ENCODE measurements around the gene GREB1L. TPM values are rescaled to one million over a fixed set of nuclear protein-coding genes. Genes with fewer than 3 reads are reported as not detected.
"Not testable (repeated sequence)": the region's sequence is repeated elsewhere in the genome, so short reads cannot be mapped to it uniquely, and the experiment has no call there.

GREB1L gene
- polyA plus RNA-seq, 4 donors, result 1.4 to 2.8 (median 2.1) TPM

- DNase-seq (ENCODE audit: low read depth in 4 of 4, low spot score in 3 of 4), result no peak
These were observed 20.2 kb downstream of the GREB1L start for GRCh38 chr18:21262244-21262643.

GRCh38 chr18:21262979-21263378, 20.9 kb downstream of the GREB1L start:
- DNase-seq (ENCODE audit: low read depth in 4 of 4, low spot score in 3 of 4), result no peak

DNA sequence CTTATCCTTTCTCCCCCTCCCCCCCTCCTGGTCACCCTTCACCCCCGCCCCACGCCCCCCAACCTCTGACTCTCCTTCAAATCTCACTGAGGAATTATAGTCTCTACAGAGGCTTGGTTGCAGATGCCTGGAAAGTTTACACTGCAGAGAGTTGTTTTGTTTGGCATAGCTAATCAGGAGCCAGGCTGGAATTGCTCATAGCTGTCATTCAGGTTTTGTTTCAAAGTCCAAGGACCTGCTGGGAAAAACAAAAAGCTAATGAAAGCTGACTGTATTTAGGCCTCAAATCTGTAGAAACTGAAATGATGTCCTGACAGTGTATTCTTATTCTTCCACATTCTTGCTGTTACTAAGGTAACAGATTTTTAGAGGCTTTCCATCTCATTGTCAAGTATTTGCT, 22.6 kb downstream of the GREB1L start:
- DNase-seq (ENCODE audit: low read depth in 4 of 4, low spot score in 3 of 4), result peak in 3 of 4 donors; percentile 48 to 58 (median 52)

GRCh38 chr18:21265971-21266673, 24.1 kb downstream of the GREB1L start:
- DNase-seq (ENCODE audit: low read depth in 4 of 4, low spot score in 3 of 4), result no peak

DNA sequence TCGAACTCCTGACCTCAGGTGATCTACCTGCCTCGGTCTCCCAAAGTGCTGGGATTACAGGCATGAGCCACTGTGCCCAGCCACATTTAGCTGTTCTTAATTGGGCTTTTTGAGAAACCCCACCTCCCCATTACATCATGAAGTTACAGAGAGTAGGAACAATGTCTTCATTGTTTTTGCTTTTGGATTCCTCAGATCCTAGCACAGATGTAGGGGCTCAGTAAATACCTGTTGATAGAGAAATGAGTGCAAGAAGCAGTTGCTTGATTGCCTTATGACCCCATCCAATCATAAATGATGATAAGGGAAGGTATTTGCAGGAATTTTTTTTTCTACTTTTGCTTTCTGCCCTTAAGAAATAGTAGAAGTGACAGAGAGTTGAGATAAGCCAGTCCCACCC, 25.4 kb downstream of the GREB1L start:
- no peak for DNase-seq (ENCODE audit: low read depth in 4 of 4, low spot score in 3 of 4)

GRCh38 chr18:21269349-21269748, 27.3 kb downstream of the GREB1L start:
- DNase-seq (ENCODE audit: low read depth in 4 of 4, low spot score in 3 of 4), result no peak

DNA sequence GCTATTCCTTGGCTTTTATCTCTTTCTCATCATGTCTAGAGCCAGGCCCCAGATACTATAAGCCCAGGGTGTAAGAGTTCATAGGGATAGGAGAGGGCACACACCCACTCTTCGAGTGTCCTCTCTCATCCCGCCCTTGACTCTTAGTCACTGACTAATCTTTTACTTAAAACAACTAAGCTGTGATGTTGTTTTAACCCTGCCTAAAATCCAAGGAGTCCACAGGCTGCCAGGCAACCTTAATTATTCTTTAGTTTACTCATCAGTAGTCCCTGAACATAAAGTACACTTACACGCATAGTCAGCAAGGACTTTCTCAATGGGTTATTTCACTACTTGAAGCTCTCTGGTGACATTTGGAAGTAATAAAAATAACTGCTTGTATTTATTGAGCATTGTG, 28.4 kb downstream of the GREB1L start:
- DNase-seq (ENCODE audit: low read depth in 4 of 4, low spot score in 3 of 4), result no peak

DNA sequence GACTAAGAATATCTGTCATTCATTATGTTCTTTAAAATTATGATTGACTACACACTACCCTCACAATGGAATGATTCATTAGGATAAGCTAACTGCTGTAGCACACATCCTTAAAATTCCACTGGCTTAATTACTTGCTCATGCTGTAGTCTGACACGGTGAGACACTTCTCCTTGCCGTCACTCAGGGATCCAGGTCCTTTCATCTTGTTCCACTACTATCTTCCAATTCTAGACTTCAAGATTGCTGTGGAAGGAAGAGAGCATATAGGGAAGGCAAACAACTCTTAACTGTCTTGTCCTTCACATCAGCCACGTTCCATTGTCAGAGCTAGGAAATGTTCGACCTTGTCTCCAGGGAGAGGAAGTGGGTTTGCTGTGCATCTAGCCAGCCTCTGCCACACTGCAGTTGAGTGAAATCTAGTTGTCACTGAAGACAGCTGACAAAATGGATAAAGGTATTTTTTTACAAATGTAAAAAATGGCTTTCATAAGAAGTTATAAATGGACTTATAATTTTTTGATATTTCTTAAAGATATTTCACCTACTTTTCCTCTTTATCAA, 30.1 kb downstream of the GREB1L start:
- DNase-seq (ENCODE audit: low read depth in 4 of 4, low spot score in 3 of 4), result no peak

DNA sequence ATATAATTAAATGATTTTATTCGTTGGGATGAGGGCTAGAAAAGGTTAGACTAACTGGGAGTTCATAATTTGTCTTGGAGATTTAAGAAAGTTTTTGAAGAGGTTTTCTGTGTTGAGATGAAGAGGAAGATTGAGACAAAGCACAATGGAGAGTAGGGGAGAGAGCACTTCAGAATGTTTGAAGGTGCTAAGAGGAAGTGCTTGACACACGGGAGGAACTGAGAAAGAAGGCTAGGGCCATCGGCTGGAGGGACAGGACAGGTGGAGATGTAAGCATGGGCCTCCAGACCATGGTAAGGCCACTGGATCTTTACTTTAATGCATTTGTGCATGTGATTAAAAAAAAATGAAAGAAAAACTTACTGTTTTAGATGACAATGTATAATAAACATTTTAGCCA, 31.5 kb downstream of the GREB1L start:
- DNase-seq (ENCODE audit: low read depth in 4 of 4, low spot score in 3 of 4), result no peak

DNA sequence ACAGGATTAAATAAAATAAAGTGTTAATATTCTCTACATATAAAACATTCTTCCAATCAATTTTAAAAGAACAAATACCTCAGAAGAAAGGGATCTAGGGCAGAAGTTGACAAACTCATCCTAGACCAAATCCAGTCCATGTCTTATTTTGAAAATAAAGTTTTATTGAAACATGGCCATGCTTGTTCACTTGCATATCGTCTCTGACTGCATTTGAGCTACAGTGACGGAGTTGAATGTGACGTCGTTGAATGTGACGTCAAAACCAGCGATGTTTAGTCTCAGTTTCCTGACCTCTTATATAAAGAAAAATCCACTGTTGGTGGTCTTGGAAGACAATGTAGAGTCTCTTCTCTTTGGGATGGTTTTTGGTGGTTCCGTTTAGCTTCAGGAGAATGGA, 33.6 kb downstream of the GREB1L start:
- no peak for DNase-seq (ENCODE audit: low read depth in 4 of 4, low spot score in 3 of 4)

DNA sequence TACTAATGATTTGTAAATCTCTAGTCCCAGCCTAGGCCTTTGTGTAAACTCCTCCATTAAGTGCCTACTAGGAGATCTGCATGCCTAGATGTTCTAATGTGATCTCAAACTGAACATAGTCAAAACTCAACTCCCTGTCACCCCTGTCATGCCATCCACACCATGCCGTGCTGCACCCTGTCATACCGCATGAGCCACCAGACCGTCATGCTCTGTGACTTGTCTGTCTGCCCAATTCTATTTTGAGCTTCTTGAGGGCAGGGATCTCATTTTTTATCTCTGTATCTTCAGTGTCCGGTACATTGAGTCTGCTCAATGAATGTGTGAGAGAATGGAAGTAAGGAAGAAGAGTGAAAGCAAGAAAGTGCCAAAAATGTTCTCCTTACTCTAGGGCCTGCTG, 35.5 kb downstream of the GREB1L start:
- DNase-seq (ENCODE audit: low read depth in 4 of 4, low spot score in 3 of 4), result no peak

DNA sequence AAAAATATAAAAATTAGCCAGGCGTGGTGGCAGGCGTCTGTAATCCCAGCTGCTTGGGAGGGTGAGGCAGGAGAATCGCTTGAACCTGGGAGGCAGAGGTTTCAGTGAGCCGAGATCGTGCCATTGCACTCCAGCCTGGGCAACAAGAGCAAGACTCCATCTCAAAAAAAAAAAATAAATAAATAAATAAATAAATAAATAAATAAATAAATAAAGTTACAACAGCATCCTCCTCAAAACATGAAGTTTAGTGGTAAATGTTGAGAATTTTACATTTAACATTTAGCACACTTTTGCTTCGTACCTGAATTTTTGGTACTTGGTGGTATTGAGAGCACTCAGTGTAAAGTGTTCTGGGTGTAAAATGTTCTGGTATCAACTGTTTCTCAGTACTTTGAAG, 36.2 kb downstream of the GREB1L start:
- not testable (repeated sequence) for DNase-seq (ENCODE audit: low read depth in 4 of 4, low spot score in 3 of 4)

DNA sequence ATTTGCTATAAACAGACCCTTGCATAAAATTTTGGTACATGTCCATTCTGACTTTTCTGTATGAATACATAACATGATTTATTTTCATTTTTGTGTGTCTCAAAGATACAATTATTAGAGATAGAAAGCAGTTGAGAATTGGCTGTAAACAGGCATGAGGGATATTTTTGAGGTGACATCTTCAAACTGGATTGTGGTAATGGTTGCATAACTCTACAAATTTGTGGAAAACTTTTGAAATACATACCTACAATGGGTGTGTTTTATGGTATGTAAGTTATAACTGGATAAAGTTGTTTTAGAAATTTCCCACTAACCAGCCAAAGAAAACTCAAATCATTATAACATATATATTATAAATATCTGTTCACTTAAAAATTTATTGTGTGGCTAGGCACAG, 39.6 kb downstream of the GREB1L start:
- DNase-seq (ENCODE audit: low read depth in 4 of 4, low spot score in 3 of 4), result no peak

DNA sequence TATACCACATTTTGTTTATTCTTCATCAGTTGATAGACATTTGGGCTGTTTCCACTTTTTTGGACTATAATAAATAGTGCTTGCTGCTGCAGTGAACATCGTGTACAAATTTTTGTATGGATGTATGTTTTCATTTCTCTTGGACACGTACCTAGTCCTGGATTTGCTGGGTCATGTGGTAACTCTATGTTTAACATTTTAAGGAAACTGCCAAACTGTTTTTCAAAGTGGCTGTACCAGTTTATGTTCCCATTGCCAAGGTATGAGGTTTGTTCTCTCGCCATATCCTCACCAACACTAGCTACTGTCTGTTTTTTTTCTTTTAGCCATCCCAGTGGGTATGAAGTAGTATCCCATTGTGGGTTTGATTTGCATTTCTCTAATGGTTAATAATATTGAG, 42.5 kb downstream of the GREB1L start:
- DNase-seq (ENCODE audit: low read depth in 4 of 4, low spot score in 3 of 4), result no peak

GRCh38 chr18:21289827-21290226, 47.8 kb downstream of the GREB1L start:
- no peak for DNase-seq (ENCODE audit: low read depth in 4 of 4, low spot score in 3 of 4)

GRCh38 chr18:21291106-21291505, 49.1 kb downstream of the GREB1L start:
- DNase-seq (ENCODE audit: low read depth in 4 of 4, low spot score in 3 of 4), result no peak

- DNase-seq (ENCODE audit: low read depth in 4 of 4, low spot score in 3 of 4), result no peak
These were observed 51.4 kb downstream of the GREB1L start for GRCh38 chr18:21293479-21293878.

DNA sequence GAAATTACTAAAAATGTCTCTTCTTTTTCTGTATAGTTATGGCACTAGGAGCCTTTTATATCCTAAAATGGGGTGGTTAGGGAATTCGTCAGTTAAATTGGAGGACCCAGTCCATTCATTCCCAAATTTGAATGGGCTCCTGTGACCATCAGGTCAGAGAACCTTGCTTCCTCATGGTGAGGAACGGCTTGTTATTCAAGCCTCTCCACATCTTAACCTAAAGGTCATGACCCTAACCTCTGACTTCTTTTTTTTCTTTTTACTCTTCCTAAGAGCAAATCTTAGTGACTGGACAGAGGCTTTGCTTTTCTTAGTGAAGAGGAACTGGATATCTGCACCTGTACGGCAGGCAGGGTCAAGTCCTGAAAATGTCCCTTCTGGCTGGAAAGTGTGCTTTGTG, 53.1 kb downstream of the GREB1L start:
- no peak for DNase-seq (ENCODE audit: low read depth in 4 of 4, low spot score in 3 of 4)

DNA sequence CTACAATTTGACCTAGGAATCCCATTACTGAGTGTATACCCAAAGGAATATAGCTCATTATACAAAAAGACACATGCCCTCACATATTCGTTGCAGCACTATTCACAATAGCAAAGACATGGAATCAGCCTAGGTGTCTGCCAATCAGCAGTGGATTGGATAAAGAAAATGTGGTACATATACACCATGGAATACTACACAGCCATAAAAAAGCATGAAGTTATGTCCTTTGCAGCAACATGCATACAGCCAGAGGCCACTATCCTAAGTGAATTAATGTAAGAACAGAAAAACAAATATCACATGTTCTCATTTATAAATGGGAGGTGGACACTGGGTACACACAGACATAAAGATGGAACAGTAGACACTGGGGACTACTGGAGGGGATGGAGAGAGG, 54.0 kb downstream of the GREB1L start:
- DNase-seq (ENCODE audit: low read depth in 4 of 4, low spot score in 3 of 4), result no peak

- no peak for DNase-seq (ENCODE audit: low read depth in 4 of 4, low spot score in 3 of 4)
These were observed 56.3 kb downstream of the GREB1L start for GRCh38 chr18:21298351-21298750.

DNA sequence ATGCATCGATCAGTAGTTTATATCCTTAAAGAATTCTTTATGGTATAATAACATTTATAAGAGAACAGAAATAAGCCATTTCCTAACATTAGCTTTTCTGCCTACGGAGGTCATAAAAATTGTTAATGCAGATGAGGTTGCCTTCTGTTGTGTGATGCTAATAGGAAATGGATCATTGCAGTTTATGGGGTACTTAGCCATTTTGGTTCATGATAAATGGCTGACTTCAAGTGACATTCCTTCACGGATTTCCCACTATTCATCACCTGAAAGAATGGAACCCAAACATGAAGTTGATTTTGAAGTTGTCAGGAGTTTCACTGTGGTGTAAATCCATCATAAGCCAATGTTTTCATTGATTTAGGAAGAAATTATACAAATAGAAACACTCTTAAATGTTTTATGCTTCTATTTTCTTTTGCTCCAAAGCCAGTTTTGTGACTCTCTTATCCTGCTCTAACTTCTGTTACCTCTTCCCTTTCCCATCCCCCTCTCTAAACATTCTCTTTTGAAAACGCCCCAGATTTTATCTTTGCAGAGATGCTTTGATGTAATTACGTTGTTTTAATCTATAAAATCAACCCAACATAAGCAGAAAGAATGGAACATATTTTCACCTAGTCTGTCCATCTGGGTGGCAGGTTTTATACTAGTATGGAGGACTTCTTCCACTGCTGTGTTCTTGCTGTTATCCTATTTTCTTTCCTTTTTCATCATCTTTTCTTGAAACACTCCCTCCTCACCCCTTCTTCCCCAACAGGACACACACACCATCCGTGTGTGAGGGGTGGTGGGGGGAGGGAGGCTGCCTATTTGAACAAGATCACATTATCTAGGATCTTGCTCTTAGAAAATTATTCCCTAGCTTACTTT, 58.2 kb downstream of the GREB1L start:
- no peak for DNase-seq (ENCODE audit: low read depth in 4 of 4, low spot score in 3 of 4)

GRCh38 chr18:21300908-21301200, 58.8 kb downstream of the GREB1L start:
- DNase-seq (ENCODE audit: low read depth in 4 of 4, low spot score in 3 of 4), result no peak

Data from right renal pelvis (tissue), 4 donors.